T-helper 1 cell treated with Interleukin-12 subunit alpha and Interleukin-12 subunit beta and Interleukin-4 antibody, amounts not matched to agents 30 μg/mL and 1 μg/mL, for 36 hours (primary cell): ENCODE measurements around the gene SLC24A3.

Experiments
- H3K27ac Mint-ChIP-seq: one replicate; pipeline ENCODE4 v1.8.0; 2021; ENCODE audit warnings: mild to moderate bottlenecking, mixed read lengths
- H3K27me3 Mint-ChIP-seq: one replicate; pipeline ENCODE4 v1.8.0; 2021; ENCODE audit warnings: low read depth, mixed read lengths
- H3K36me3 Mint-ChIP-seq: one replicate; pipeline ENCODE4 v1.8.0; 2021; ENCODE audit warnings: low read depth, mixed read lengths
- H3K4me1 Mint-ChIP-seq: one replicate; pipeline ENCODE4 v1.8.0; 2021; ENCODE audit warnings: low read depth, mixed read lengths
- H3K4me3 Mint-ChIP-seq: one replicate; pipeline ENCODE4 v1.8.0; 2021; ENCODE audit warnings: mild to moderate bottlenecking, moderate library complexity, mixed read lengths
- H3K9me3 Mint-ChIP-seq: one replicate; pipeline ENCODE4 v1.8.0; 2021; ENCODE audit warnings: mixed read lengths

Gene SLC24A3

GRCh38 chr20:19486446-19486845, 274.0 kb downstream of the SLC24A3 start:
- H3K4me3 Mint-ChIP-seq = no peak overlapping the region
- no peaks in the 10 kb centered on the region for H3K36me3 Mint-ChIP-seq
- H3K9me3 Mint-ChIP-seq = no peaks in the 10 kb centered on the region
- H3K4me1 Mint-ChIP-seq = no peaks in the 10 kb centered on the region
- no peak overlapping the region for H3K27ac Mint-ChIP-seq
- H3K27me3 Mint-ChIP-seq = no peaks in the 10 kb centered on the region

GRCh38 chr20:19487420-19487819, 275.0 kb downstream of the SLC24A3 start:
- Mint-ChIP-seq H3K9me3 (no peaks in the 10 kb centered on the region), H3K27me3 (no peaks in the 10 kb centered on the region), H3K4me1 (no peaks in the 10 kb centered on the region), H3K27ac (no peak overlapping the region), H3K36me3 (no peaks in the 10 kb centered on the region), H3K4me3 (no peak overlapping the region)

- H3K9me3 Mint-ChIP-seq = no peaks in the 10 kb centered on the region
- no peaks in the 10 kb centered on the region for H3K36me3 Mint-ChIP-seq
- no peak overlapping the region for H3K4me3 Mint-ChIP-seq
- H3K27ac Mint-ChIP-seq = no peak overlapping the region
- H3K27me3 Mint-ChIP-seq = no peaks in the 10 kb centered on the region
- no peaks in the 10 kb centered on the region for H3K4me1 Mint-ChIP-seq
Observed at GRCh38 chr20:19491241-19491640, 278.8 kb downstream of the SLC24A3 start.

DNA sequence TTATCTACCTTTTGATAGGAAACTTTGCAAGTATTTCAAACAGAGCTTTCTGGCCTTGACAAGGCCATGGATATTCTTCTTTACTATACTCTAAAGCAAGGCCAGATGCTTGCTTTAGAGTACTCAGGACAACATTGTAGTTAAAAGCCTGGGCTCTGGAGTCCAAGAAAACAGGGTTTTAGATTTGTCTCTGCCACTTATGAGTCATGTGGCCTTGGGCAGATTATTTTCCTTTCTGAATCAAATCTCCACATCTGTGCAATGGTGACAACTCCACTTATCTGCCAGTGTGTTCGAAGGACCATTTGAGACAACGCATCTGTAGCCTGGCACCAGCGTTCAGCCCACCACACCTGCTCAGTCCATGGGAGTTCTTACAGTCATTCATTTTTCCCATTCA, 279.7 kb downstream of the SLC24A3 start:
- Mint-ChIP-seq H3K36me3 (no peaks in the 10 kb centered on the region), H3K27ac (no peak overlapping the region), H3K9me3 (no peaks in the 10 kb centered on the region), H3K27me3 (no peaks in the 10 kb centered on the region), H3K4me1 (no peaks in the 10 kb centered on the region), H3K4me3 (no peak overlapping the region)

DNA sequence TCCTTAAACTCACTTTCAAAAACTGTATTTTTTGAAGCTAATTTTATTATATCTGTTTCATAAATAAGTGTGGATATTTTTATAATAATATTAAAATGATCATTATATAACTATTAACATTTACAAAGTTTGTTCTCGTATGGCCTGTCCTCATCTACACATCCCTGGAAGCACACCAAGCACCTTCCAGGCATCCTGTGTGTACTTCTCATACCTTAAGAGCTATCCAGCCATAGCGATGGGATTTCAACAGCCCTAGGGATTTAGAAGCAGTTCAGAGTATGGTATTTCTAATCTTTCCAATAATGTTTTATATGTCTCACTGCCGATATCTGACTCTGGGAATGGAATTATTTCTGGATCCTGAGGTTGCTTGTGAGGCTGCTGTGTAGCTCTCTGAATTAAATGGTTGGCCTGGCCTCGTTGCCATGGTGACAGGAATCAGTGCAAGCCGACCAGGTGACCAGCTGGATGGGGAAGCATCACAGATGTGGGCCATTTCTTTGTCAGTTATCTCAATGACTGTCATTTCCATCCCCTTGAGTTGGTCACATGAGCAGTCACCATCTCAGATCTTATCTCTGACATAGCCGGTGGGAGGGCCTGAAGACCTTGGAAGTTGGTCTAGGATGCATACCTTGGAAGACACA, 280.4 kb downstream of the SLC24A3 start:
- no peaks in the 10 kb centered on the region for H3K9me3 Mint-ChIP-seq
- no peaks in the 10 kb centered on the region for H3K36me3 Mint-ChIP-seq
- no peak overlapping the region for H3K27ac Mint-ChIP-seq
- no peaks in the 10 kb centered on the region for H3K4me1 Mint-ChIP-seq
- H3K4me3 Mint-ChIP-seq = no peak overlapping the region
- H3K27me3 Mint-ChIP-seq = no peaks in the 10 kb centered on the region

GRCh38 chr20:19493794-19494495, 281.5 kb downstream of the SLC24A3 start:
- H3K27ac Mint-ChIP-seq = no peak overlapping the region

GRCh38 chr20:19495905-19496703, 283.7 kb downstream of the SLC24A3 start:
- no peaks in the 10 kb centered on the region for H3K4me1 Mint-ChIP-seq
- no peak overlapping the region for H3K27ac Mint-ChIP-seq
- no peak overlapping the region for H3K4me3 Mint-ChIP-seq
- no peaks in the 10 kb centered on the region for H3K27me3 Mint-ChIP-seq
- H3K9me3 Mint-ChIP-seq = no peaks in the 10 kb centered on the region
- H3K36me3 Mint-ChIP-seq = no peaks in the 10 kb centered on the region

More at GRCh38 chr20:19493794-19494495, 281.5 kb downstream of the SLC24A3 start:
- Mint-ChIP-seq H3K9me3 (no peaks in the 10 kb centered on the region), H3K4me1 (no peaks in the 10 kb centered on the region), H3K27me3 (no peaks in the 10 kb centered on the region), H3K36me3 (no peaks in the 10 kb centered on the region), H3K4me3 (no peak overlapping the region)

- Mint-ChIP-seq H3K36me3 (no peaks in the 10 kb centered on the region), H3K9me3 (no peaks in the 10 kb centered on the region), H3K27me3 (no peaks in the 10 kb centered on the region), H3K27ac (no peak overlapping the region), H3K4me3 (no peak overlapping the region), H3K4me1 (no peaks in the 10 kb centered on the region)
Observed at GRCh38 chr20:19497064-19497463, 284.6 kb downstream of the SLC24A3 start.

DNA sequence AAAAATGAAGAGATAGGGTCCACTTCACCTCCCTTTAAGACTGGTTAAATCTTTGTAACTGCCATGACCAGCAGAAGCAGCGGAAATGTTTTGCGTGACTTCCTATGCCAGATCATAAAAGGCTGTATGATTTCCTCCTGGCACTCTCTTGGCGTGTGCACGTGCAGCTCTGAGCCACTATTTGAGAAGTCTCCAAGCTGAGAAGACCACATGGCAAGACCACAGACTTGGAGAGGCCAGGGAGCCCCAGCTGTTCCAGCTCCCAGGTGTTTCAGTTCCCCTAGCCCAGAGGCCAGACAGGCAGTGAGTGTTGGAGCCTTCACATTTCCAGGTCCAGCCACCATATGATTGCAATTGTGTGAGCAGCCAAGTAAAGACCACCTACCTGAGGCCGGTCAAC, 286.3 kb downstream of the SLC24A3 start:
- Mint-ChIP-seq H3K9me3 (no peaks in the 10 kb centered on the region), H3K4me3 (no peak overlapping the region), H3K27me3 (no peaks in the 10 kb centered on the region), H3K36me3 (no peaks in the 10 kb centered on the region), H3K4me1 (no peaks in the 10 kb centered on the region), H3K27ac (no peak overlapping the region)

DNA sequence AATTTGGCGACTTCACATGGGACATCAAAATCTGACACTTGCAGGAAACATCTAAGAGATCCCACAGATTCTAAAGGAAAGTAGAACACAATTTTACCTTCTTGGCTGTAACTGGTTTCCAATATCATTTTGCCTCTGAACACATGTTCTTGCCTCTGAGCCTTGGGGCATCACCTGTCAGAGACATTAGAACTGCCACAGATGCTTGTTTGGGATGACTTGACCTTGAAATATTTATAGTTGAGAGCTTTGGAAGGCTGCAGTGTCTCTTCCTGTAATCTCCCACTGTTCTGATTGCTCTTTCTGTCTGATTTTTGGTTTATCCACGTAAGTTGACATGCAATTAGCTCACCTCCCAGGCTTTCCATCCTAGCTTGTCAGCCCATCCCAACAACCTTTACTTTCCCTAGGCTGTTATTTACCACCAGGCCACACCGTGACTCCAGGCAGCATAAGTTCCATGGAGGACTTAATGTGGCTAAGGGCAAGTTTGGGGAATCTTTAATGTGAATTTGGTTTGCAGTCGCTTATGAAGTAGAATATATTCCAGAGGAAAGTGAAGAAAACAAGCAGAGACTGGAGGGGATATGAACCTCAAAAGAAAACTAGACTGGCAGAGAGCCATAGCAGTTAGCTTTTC, 289.2 kb downstream of the SLC24A3 start:
- H3K36me3 Mint-ChIP-seq = no peaks in the 10 kb centered on the region
- H3K27me3 Mint-ChIP-seq = no peaks in the 10 kb centered on the region
- no peak overlapping the region for H3K4me3 Mint-ChIP-seq
- H3K9me3 Mint-ChIP-seq = no peaks in the 10 kb centered on the region
- no peak overlapping the region for H3K27ac Mint-ChIP-seq
- no peaks in the 10 kb centered on the region for H3K4me1 Mint-ChIP-seq

GRCh38 chr20:19502169-19502568, 289.7 kb downstream of the SLC24A3 start:
- no peaks in the 10 kb centered on the region for H3K9me3 Mint-ChIP-seq
- H3K4me3 Mint-ChIP-seq = no peak overlapping the region
- H3K36me3 Mint-ChIP-seq = no peaks in the 10 kb centered on the region
- no peak overlapping the region for H3K27ac Mint-ChIP-seq
- H3K27me3 Mint-ChIP-seq = no peaks in the 10 kb centered on the region
- no peaks in the 10 kb centered on the region for H3K4me1 Mint-ChIP-seq

DNA sequence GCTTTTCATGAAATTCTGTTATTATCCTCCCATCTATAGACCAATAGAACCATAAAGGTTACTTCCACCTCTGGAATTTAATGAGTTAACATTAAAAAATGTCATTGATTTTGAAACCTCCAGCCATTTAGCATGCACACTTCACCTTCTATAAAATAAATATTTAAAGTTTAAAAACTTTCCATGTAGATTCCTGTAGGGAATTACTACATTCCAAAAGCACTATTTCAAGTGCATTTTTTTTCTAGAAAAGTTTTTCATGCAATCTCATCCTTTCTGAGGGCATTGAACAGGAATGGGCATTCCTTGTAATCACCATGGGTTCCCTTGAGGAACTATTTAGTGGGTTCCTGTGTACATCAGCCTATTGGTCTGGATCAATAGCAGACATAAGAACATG, 291.8 kb downstream of the SLC24A3 start:
- no peaks in the 10 kb centered on the region for H3K9me3 Mint-ChIP-seq
- H3K27ac Mint-ChIP-seq = no peak overlapping the region
- no peak overlapping the region for H3K4me3 Mint-ChIP-seq
- no peaks in the 10 kb centered on the region for H3K27me3 Mint-ChIP-seq
- H3K36me3 Mint-ChIP-seq = no peaks in the 10 kb centered on the region
- H3K4me1 Mint-ChIP-seq = no peaks in the 10 kb centered on the region

DNA sequence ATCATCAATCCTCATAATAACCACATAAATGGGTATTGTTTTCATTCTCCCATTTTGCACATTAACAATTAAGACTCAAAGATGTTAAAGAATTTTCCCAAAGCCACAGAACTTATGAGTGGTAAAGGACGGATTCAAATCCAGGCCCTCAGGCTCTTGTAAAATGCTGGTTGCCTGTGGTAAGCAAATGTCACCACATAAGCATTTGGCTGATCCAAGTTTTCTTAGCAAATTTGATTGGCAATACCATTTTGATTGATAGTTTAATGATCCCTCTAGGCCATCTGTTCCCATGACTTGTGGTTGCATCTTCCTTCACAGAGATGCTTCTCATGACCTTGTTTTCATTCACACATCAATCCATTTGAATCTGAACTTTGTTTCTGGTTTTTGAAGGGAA, 293.6 kb downstream of the SLC24A3 start:
- no peaks in the 10 kb centered on the region for H3K9me3 Mint-ChIP-seq
- no peaks in the 10 kb centered on the region for H3K36me3 Mint-ChIP-seq
- H3K4me1 Mint-ChIP-seq = no peaks in the 10 kb centered on the region
- no peaks in the 10 kb centered on the region for H3K27me3 Mint-ChIP-seq
- H3K4me3 Mint-ChIP-seq = no peak overlapping the region
- H3K27ac Mint-ChIP-seq = no peak overlapping the region

DNA sequence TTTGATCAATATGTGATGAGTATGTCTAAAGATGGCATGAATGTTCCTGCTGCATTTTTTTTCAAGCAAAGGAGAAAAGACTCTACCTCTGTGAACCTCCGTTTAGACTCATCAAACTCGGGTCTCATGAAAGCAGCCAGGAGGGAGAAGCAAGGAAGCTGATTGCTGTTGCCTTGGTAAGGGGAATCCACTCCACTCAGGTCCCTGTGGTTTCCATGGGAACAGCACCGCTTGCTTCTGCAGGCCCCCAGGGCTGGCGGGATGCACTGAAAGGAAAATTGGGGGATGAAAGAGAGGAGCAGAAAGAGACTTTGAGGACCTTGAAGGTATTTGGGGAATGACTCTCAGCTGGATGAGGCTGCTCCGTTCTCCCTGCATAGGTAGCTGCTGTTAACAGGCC, 296.0 kb downstream of the SLC24A3 start:
- Mint-ChIP-seq H3K27me3 (no peaks in the 10 kb centered on the region), H3K4me3 (no peak overlapping the region), H3K9me3 (no peaks in the 10 kb centered on the region), H3K36me3 (no peaks in the 10 kb centered on the region), H3K4me1 (no peaks in the 10 kb centered on the region), H3K27ac (no peak overlapping the region)
